Uterus (tissue), 2 donors: ENCODE results near the gene RPL37A.

ENCODE experiments used
- POLR2A ChIP-seq, 2 donors: fragments of 450-650 bp; IDR thresholded peaks; one replicate each; pipeline ENCODE4 v1.6.1; 2016; ENCODE audit warnings: antibody characterized with exemption in 2 of 2, mild to moderate bottlenecking in 1 of 2, moderate library complexity in 1 of 2
- TF ChIP-seq, protein P1 (sequence below), 4 experiments: fragments of 200-600 bp in 2 of 4; fragments of 450-650 bp in 2 of 4; sonication (generic) in 2 of 4; IDR thresholded peaks; one replicate each; pipeline ENCODE4 v1.5.1; 2016 to 2019; ENCODE audit warnings: antibody characterized with exemption in 4 of 4, mild to moderate bottlenecking in 2 of 4, moderate library complexity in 1 of 4

DNA sequence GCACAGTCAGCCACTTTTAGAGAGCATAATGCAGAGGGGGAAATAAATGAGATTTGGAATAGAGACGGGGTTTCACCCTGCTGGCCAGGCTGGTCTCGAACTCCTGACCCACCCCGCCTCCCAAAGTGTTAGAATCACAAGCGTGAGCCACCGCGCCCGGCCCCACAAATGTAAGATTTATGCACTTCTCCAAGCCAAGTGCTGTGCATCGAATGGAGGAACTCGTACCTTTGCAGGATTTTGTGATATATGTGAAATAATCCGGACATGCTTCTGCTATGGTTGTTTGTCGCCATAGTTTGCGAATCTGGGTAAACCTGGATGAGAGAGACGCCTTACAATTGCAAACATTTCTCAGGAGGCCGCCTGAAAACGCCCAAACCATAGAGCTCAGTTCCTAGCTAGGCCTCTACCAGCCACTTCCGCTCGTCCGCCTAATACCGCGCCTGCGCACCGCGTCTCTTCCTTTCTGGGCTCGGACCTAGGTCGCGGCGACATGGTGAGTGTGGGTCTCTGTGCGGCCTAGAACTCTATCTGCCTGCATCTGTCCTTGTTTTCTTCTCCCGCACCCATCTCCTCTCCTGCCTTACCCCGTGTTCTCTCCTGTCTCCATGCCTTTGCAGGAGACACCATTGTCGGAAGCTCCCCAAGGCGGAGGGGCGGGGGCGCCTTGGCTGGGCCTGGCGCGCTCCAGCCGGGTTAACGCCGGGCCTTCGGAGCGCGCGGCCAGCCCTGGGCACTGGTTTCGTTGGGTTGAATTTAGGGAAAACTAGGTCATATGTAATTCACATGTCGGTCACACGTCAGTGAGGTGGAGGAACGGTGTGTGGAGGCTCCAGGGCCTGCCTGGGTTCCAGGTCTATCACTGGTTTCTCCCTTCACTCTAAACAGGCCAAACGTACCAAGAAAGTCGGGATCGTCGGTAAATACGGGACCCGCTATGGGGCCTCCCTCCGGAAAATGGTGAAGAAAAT is at the start of gene RPL37A:
- TF ChIP-seq, protein P1, sequence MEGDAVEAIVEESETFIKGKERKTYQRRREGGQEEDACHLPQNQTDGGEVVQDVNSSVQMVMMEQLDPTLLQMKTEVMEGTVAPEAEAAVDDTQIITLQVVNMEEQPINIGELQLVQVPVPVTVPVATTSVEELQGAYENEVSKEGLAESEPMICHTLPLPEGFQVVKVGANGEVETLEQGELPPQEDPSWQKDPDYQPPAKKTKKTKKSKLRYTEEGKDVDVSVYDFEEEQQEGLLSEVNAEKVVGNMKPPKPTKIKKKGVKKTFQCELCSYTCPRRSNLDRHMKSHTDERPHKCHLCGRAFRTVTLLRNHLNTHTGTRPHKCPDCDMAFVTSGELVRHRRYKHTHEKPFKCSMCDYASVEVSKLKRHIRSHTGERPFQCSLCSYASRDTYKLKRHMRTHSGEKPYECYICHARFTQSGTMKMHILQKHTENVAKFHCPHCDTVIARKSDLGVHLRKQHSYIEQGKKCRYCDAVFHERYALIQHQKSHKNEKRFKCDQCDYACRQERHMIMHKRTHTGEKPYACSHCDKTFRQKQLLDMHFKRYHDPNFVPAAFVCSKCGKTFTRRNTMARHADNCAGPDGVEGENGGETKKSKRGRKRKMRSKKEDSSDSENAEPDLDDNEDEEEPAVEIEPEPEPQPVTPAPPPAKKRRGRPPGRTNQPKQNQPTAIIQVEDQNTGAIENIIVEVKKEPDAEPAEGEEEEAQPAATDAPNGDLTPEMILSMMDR (IDR thresholded peaks at IDR 0.05): peak in 1 of 4 experiments; percentile 18
- TF ChIP-seq POLR2A (IDR thresholded peaks at IDR 0.05): peak; percentile 77 to 91
